NCI-H1417 treated with DMSO at 0.1 percent for 48 hours (cell line): ENCODE data around the gene ENAH.
"Not testable (repeated sequence)": the region's sequence is repeated elsewhere in the genome, so short reads cannot be mapped to it uniquely, and the experiment has no call there.

Experiments used
- DNase-seq: peaks from one replicate; lab custom pipeline; 2025; lab: John Stamatoyannopoulos, UW

Gene ENAH

GRCh38 chr1:225525377-225525776 is 127.5 kb downstream of the ENAH start:
- no peak for DNase-seq

DNA sequence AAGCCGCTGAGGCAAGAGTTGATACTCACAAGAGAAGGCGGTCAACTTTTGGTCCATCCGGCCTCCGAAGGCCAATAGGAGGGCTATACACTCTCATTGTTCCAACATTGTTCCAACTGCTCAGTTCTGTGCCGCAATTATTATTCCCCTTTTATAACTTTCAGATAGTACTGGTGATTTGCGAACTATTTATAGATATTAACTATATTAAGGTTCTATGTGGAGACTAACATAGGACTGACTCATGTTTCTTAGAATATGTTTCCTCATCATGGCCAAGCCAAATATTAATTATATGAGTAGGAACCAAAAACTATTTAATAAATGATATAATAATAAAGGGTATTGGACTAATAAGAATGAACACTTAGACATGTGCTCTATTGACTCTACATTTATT is 128.4 kb downstream of the ENAH start:
- no peak for DNase-seq

DNA sequence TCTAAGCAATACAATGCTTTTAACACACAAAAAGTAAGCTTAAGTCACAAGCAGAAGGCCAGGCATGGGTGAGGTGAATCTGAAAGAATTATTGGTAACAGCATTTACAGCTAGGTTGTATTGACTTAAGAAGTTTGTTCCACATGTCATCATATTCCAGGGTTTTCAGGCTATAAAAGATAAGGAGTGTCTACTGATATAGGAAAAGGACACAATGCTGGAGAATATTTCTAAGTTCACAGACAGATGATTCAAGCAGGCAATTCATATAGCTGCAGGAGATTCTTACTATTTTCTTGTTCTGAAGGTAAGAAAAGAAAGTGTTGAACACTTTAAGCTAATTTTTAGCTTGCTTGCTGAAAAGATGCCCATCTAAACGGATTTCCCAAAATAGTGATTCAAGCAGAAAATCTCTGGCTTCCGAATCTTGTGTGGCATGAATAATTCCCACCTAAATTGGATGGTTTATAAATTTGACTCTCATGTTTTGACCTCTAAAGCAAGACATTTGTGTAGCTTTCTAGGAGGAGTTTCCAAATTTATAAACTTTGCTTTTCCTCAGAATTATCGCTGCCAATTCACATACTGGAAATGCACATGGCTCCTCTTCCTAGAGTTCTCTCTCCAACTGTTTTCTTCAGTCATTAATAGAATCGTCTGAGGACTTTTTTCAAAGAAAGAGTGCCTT is 129.5 kb downstream of the ENAH start:
- no peak for DNase-seq

GRCh38 chr1:225522588-225523262 is 130.2 kb downstream of the ENAH start:
- no peak for DNase-seq

DNA sequence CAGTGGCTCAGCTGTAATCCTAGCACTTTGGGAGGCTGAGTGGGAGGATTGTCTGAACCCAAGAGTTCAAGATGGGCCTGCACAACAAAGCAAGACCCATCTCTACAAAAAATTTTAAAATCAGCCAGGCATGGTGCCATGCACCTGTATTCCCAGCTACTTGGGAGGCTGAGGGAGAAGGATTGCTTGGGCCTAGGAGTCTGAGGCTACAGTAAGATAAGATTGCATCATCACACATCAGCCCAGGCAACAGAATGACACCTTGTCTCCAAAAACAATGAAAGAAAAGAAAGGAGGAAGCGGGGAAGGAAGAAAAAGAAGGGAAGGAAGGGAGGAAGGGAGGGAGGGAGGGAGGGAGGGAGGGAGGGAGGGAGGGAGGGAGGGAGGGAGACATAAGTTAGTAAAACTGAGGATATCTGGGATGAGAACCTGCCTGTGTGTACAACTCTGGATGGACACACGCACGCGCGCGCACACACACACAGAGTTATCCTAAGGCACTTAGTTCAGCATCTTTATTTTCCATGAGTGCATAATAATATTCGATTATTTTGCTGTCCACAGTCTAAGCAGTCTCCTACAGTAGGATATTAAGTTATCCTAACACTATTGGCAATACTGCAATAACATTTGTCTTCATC is 132.2 kb downstream of the ENAH start:
- DNase-seq, result no peak

- no peak for DNase-seq
Observed at GRCh38 chr1:225519166-225519863, 133.6 kb downstream of the ENAH start.

- DNase-seq, result no peak
Observed at GRCh38 chr1:225517697-225518096, 135.2 kb downstream of the ENAH start.

GRCh38 chr1:225517221-225517620 is 135.7 kb downstream of the ENAH start:
- no peak for DNase-seq

- no peak for DNase-seq
Observed at GRCh38 chr1:225514671-225515081, 138.2 kb downstream of the ENAH start.

DNA sequence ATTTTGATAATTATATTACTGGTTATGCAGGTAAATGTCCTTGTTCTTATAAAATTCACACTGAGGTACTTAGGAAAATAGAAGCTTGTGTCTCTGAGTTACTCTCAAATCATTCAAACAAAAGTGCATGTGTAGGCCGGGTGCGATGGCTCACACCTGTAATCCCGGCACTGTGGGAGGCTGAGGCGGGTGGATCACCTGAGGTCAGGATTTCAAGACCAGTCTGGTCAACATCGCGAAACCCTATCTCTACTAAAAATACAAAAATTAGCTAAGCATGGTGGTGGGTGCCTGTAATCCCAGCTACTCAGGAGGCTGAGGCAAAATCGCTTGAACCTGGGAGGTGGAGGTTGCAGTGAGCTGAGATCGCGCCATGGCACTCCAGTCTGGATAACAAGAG is 139.3 kb downstream of the ENAH start:
- not testable (repeated sequence) for DNase-seq

DNA sequence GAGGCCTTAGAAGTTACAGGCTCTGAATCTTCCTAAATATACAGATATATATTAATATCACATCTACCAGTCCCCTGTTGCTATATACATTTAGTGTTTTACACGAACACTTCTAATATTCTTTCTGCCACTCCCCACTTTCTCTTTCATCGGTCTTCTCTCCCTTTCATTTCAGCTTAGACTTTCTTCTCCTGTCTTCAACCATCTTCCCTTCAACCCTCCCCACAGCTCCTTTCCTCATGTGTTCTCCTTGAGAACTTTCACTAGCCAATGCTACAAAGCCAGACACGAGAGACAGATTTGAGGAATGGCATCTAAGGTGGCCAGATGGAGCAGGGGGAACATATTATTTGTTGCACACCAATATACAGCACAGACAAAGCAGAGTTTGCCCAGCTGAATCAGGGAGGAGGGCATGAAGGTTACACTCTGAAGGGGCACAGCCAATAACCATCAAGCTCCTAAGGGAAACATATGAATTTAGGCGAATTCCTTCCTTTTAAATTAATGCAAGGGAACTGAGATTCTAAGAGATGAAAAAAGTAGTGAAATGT is 141.0 kb downstream of the ENAH start:
- no peak for DNase-seq

DNA sequence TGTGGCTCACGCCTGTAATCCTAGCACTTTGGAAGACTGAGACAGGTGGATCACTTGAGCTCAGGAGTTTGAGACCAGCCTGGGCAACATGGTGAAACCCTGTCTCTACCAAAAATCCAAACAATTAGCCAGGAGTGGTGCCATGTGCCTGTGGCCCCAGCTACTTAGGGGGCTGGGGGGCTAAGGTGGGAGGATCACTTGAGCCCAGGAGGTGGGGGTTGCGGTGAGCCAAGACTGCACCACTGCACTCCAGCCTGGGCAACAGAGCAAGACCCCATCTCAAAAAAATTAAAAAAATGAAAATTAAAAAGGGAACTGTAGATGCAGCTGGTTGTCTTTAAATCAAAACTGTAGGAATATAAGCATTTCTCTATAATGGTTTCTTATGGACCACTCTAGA is 142.2 kb downstream of the ENAH start:
- DNase-seq, result not testable (repeated sequence)

DNA sequence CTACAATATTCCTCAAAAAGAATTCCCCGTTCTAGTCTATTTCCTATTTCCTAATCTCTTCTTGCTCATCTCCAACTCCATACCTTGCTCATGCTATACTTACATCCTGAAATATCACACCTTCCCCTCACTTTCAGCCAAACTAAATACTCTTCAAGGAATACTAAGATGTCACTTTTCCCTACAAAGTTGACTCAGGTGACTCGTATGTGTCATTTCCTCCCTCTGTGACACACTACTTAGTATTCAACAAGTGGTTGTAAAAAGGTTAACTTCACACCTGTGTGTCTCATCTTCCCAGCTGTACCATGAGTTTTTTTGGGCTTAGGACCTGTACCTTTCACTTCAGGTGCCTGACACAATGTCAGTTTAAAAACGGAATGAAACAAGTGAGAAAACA is 143.2 kb downstream of the ENAH start:
- no peak for DNase-seq

- no peak for DNase-seq
Observed at GRCh38 chr1:225509376-225509707, 143.6 kb downstream of the ENAH start.

DNA sequence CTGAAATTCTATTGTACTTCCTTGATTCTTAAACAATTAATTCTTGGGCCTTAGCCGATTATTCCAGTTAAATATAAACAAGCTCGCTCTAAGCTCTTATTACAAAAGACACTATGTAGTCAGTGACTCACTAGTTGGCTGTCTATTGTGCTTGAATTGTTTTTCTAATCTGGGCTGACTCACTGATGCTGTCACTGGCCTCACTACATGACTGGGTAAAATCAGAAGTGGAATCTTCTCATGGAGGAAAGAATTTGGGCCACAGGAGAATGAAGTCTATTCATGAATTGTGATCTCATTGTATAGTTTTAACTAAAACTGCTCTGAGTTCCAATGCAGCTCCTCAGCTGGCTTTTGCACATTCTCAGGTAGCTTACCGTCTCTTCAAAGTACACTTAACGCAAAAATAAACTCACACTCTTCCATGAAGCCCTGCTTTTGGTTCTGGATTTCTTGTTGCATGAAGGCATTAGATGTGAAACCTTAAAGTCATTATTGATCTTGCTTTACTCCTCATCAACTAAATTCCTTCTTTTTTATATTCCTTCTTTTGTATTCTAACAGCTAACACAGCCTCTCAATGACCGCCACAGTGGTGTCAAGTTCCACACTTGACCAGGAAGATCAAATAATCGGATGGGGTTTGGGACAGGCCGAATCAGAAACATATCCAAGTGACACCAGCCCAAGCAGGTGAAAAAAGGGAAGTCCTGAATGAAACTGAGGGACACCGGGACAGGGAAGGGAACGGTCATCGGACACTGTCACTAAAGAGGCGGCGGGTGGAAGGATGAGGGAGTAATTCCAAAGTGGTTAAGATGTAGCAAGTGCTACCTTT is 144.2 kb downstream of the ENAH start:
- no peak for DNase-seq

- no peak for DNase-seq
Observed at GRCh38 chr1:225506727-225507126, 146.2 kb downstream of the ENAH start.

DNA sequence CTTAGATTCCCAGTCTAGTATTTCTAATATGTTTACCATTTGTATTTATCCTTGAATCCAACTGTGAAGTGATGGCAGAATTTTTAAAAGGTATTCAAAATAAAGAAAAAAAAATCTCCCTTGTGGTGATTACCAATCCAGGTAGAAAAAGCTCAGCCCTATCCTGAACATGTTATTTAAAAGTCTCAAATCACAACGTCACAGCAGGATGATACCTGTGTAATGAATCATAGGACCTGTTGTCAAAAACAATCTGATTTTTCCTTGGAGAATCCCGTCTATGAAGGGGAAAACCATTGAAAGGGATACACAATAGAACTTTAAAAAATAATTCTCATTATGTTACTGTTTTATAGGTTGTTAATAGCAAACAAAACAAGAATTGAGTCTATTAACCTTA is 148.1 kb downstream of the ENAH start:
- DNase-seq, result no peak

DNA sequence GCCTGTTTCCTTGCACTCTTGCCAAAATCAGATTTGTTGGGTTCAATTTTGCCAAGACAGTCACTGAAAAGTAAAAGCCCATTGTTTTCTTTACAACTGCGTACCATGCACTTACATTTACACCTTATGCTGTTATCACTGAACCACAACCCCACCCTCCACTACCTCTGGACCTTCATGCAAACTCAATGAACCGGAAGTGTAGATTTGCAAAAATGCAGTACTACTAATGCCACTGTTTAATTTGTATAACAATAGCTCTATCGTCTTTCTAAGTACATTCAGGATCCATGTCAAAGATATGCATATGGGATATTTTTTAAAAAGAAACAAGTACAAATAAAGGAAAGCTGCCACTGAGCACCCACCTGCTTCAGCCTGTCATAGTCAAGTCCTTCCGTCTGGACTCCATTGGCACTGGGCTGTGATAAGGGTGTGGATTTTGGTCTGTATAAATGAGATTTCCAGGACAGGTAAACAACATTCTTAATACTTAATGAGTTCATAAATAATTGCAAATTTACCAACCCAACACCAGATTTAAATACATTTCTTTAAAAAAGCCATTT is 152.2 kb downstream of the ENAH start:
- DNase-seq, result no peak

DNA sequence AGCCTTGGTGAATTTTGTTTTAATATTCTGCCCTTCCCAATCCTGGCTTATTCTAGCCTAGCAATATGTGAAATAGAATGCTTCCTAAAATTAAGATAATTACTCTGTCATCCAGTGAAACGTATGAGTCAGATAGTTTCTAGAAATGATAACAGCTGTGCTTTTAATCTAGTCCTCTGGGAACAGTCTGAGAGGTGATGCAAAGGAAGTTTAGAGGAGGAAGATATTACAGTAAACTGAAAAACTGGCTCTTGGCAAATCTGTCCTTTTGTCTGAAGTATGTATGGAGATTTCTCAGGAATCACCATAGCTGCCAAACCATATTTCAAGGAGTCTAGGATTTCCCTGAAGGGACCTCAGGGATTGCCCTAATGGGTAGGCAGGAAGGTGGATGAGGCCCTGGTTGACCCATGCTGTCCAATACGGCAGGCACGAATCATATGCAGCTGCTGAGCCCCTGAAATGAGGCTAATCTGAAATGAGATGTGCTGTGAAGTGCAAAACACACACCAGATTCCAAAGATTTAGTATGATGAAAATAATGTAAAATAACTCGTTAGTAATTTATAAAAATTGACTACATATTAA is 154.3 kb downstream of the ENAH start:
- DNase-seq, result no peak

DNA sequence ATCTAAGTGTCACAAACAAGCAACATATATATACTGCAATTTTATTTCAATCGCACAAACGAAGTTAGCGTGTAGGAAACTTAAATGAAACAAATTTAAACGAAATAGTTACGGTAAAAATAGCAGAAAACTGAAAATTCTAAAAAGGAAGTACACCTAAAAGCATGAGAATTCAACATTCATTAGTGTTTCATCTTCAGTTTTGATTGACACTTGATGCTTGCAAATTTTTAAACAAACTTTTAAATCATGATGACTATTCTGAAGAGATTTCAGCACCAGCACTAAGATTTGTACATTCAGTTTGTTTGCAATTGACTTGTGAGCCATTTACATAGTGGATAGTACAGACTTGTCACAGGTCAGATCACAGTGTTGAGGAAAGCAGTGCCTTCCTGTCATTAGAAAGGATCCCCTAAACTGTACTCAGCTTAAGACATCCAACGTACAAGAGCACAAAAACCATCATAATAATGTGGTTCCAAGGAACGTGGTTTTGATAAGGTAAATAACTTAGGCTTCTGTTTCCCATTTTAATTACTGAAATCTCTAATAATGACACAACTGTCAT is 158.0 kb downstream of the ENAH start:
- DNase-seq, result no peak
